HG03565 (cell line): ENCODE results near the gene OR8G1.
"Not testable (repeated sequence)": the region's sequence is repeated elsewhere in the genome, so short reads cannot be mapped to it uniquely, and the experiment has no call there.

Experiments used
- ATAC-seq: cut with Tn5 transposase; IDR thresholded peaks from one replicate; pipeline ENCODE4 v1.9.1; 2021; ENCODE audit warnings: mild to moderate bottlenecking, moderate library complexity; ENCODE audit not compliant: unreplicated experiment

OR8G1 gene

GRCh38 chr11:124233376-124233775 is 7.5 kb upstream of the OR8G1 start:
- ATAC-seq: no peak

DNA sequence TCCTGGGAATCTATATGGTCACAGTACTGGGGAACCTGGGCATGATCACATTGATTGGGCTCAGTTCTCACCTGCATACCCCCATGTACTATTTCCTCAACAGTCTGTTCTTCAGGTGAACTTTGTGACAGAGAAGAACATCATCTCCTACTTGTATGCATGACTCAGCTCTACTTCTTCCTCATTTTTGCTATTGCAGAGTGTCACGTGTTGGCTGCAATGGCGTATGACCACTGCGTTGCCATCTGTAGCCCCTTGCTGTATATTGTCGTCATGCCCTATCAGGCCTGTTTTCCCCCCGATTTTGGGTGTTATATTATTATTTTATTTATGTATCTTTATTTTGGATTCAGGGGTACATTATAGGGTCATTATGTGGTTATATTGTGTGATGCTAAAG is 2.4 kb upstream of the OR8G1 start:
- ATAC-seq: no peak

GRCh38 chr11:124249869-124250268 is 9.0 kb downstream of the OR8G1 start:
- ATAC-seq: not testable (repeated sequence)

DNA sequence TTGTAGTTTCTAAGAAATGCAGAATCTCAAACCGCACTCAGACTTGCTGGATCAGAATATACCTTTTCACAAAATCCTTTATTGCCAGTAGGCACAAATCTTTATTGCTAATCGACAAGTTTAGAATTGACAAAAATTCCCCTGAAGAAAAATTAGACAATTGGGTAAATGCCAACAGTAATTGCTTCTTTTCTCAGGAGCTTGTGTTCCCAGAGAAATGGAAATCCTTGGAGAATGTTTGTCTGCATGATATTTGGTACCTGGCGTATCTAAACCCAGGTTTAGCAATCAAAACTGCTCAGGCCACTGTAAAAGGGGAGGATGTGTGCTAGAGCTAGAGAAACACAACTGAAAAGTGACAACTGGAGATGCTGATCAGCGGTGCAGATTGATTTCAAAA is 15.2 kb downstream of the OR8G1 start, which contains the start of gene OR8G5:
Gene OR8G5, plus strand, starts transcription at position 301 of the 400 bp plus-strand sequence. CDS start 8,556 bp downstream, outside the sequence.
- ATAC-seq: no peak

DNA sequence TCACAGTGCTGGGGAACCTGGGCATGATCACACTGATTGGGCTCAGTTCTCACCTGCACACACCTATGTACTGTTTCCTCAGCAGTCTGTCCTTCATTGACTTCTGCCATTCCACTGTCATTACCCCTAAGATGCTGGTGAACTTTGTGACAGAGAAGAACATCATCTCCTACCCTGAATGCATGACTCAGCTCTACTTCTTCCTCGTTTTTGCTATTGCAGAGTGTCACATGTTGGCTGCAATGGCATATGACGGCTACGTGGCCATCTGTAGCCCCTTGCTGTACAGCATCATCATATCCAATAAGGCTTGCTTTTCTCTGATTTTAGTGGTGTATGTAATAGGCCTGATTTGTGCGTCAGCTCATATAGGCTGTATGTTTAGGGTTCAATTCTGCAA is 24.1 kb downstream of the OR8G1 start:
- ATAC-seq: not testable (repeated sequence)

GRCh38 chr11:124270886-124271285 is 30.0 kb downstream of the OR8G1 start:
- not testable (repeated sequence) for ATAC-seq

- ATAC-seq: no peak
Observed at GRCh38 chr11:124274000-124274399, 33.1 kb downstream of the OR8G1 start.

DNA sequence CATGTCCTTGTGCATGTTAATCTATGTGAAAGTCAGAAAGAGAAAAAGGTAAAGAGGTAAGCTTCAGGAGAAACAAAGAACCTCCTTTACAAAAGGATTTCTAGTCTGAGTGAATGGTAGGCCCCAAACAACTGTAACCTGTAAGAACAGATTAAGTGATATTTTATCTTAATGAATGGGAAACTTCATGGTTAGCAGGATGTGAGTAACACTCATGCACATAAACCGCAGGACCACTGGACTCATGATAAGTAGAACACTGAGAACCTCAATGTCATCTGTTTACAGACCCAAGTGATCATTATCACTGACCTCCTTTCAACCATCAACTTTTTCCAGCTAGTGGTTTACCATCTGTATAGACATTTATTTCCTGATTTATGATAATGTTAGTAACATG is 35.2 kb downstream of the OR8G1 start:
- ATAC-seq: no peak

- no peak for ATAC-seq
Observed at GRCh38 chr11:124277207-124277606, 36.3 kb downstream of the OR8G1 start.

GRCh38 chr11:124277804-124278203 is 36.9 kb downstream of the OR8G1 start:
- ATAC-seq: no peak

GRCh38 chr11:124278261-124278660 is 37.4 kb downstream of the OR8G1 start:
- no peak for ATAC-seq

DNA sequence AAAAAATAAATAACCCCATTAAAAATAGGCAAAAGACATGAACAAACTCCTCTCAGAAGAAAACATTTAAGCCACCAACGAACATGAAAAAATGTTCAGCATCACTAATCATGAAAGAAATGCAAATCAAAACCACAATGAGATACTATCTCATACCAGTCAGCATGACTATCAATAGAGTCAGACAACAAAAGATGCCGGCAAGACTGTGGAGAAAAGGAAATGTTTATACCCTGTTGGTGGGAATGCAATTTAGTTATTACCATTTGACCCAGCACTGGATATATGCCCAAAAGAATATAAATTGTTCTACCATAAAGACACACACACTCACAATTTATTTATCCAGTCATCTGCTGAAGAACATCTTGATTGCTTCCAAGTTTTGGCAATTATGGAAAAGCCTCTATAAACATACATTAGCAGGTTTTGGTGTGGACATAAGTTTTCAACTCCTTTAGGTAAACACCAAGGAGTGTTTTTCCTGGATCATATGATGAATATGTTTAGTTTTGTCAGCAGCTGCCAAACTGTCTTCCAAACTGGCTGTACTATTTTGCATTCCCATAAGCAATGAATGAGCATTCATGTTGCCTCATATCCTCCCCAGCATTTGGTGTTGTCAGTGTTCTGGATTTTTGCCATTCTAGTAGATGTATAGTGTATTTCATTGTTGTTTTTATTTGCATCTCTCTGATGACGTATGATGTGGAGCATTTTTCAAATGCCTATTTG is 44.9 kb downstream of the OR8G1 start:
- peak; percentile 34 for ATAC-seq

DNA sequence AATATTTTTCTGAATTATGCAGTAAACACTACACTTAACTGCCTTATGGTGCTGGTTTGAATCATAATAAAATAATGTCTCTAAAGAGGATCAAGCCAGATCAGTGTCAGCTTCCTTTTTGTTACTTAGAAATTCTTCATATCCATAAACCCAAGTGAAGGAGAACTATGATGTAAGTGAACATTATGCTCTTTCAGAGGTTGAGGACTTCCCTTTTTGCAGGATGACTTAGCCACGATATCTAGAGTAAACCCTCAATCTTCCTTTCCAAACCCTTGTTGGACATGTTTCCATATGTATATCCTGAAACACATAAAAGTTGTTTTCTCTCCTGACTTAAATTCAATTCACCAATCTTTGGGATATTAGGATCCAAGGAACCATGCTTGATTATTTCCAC is 53.8 kb downstream of the OR8G1 start:
- no peak for ATAC-seq

- no peak for ATAC-seq
Observed at GRCh38 chr11:124296016-124296415, 55.1 kb downstream of the OR8G1 start.

DNA sequence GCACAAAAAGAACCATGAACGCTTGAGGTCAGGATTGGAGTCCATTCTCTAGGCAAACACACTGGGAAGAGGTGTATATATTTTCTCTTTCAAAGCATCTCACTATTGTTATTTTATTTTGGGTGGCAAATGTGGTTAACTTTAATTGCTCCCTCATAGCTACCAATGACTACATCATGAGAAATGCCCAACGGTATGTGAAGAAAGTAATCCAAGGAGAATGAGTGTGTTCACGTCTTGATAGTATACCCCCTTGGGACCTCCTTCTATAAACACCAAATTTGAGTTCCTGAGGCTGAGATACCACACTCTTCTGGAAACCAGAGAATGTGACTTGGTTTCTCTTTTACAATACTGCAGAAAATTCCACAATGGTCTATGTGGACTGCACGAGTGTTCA is 57.0 kb downstream of the OR8G1 start:
- no peak for ATAC-seq

GRCh38 chr11:124301548-124301947 is 60.7 kb downstream of the OR8G1 start:
- no peak for ATAC-seq

DNA sequence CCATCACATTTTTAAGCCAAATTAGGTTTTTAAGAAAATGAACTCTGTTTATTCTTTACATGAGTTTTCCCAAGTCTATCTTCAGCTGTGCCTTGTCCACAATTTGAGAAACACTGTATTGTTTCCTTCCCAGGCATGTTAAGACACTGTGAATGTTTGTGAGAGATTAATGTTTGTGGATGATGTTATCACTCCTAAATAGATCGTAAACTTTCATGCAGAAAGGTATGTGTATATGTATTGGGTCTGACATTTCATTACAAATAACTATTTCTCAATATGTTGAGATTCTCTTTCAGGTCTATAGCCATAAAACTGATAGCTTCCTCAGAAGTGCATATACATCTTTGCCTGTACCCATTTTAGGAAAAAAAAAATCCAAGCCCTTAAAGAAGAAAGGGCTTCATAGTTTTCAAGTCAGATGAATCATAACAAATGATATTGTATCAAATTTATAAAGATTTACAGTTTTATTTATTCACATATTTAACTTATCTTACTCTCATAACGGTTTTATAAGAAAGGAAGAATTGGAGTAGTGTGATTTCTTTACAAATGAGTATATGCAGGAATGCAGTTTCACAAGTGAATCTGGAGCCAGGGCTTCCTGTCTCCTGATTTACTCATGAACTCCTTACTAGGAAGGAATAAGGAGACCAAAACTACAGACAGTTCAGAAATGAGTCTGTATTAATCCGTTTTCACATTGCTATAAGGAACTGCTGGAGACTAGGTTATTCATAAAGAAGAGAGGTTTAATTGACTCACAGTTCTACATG is 61.6 kb downstream of the OR8G1 start:
- ATAC-seq: no peak
